A549 (cell line): ENCODE data around the gene KRT17. TPM values are rescaled to one million over a fixed set of nuclear protein-coding genes. Genes with fewer than 3 reads are reported as not detected.
A peak's percentile ranks its signal among the peaks of the same experiment; 100 is the strongest.

Experiments used
- ATAC-seq, 2 experiments: fragments of 200-7000 bp in 1 of 2; fragments of >200 bp in 1 of 2; cut with Nextera tagmentation in 1 of 2; cut with Tn5 transposase in 1 of 2; 3 replicates each; pipeline versions ENCODE4 v1.8.0 to v1.9.1; 2018 to 2020; ENCODE audit warnings: mild to moderate bottlenecking in 1 of 2, moderate library complexity in 1 of 2
- CTCF ChIA-PET: fragments of 300-600 bp; sonication (Branson Sonifier 250); formaldehyde crosslinking; extraction: SDS; loops from one replicate; lab custom pipeline; 2021; ENCODE audit warnings: antibody characterized with exemption, inconsistent platforms; lab: Yijun Ruan, JAX
- POLR2A ChIA-PET: fragments of 350-600 bp; formaldehyde crosslinking; extraction: SDS; loops from one replicate; lab custom pipeline; 2021; ENCODE audit warnings: antibody characterized with exemption, inconsistent platforms; lab: Yijun Ruan, JAX
- DNase-seq, 2 experiments: peaks; one replicate each; pipeline versions ENCODE4 v3.0.0 to v3.0.0-alpha.2; 2011 to 2016; ENCODE audit warnings: low read depth in 1 of 2, low spot score in 1 of 2
- FAIRE-seq: peaks from 2 replicates; lab custom pipeline; 2011; peaks lifted over from hg19 to GRCh38; lab: Jason Lieb, UNC
- H3K27ac ChIP-seq, 2 experiments: fragments of >200 bp; sonication (Bioruptor Twin); formaldehyde crosslinking; 3 replicates each; pipeline ENCODE4 v1.5.1; 2016 to 2017
- H3K4me1 ChIP-seq: fragments of >200 bp; sonication (Bioruptor Twin); formaldehyde crosslinking; 3 replicates; pipeline ENCODE4 v1.6.1; 2016
- H3K4me2 ChIP-seq: fragments of >200 bp; sonication (Bioruptor Twin); formaldehyde crosslinking; 3 replicates; pipeline ENCODE4 v1.6.1; 2016
- H3K4me3 ChIP-seq: fragments of >200 bp; sonication (Bioruptor Twin); formaldehyde crosslinking; 3 replicates; pipeline ENCODE4 v1.5.1; 2016
- H3K9me3 ChIP-seq: fragments of >200 bp; sonication (Bioruptor Twin); formaldehyde crosslinking; 3 replicates; pipeline ENCODE4 v1.6.1; 2016
- BHLHE40 ChIP-seq: IDR thresholded peaks from 2 replicates; pipeline ENCODE4 v1.6.1; 2012; ENCODE audit warnings: low read depth, low read length, inconsistent platforms
- CEBPB ChIP-seq, 2 experiments: fragments of >200 bp in 1 of 2; sonication (Bioruptor Twin) in 1 of 2; formaldehyde crosslinking in 1 of 2; IDR thresholded peaks; 2 replicates each; pipeline ENCODE4 v1.6.1; 2012 to 2016
- EHF ChIP-seq: fragments of 250-450 bp; sonication (Bioruptor Pico); IDR thresholded peaks from 2 replicates; pipeline ENCODE4 v1.5.0; 2020; ENCODE audit warnings: mild to moderate bottlenecking
- ELK1 ChIP-seq: fragments of 150-350 bp; IDR thresholded peaks from 2 replicates; pipeline ENCODE4 v1.6.1; 2014; ENCODE audit warnings: low read depth, mild to moderate bottlenecking, low read length
- EP300 ChIP-seq, 2 experiments: fragments of >200 bp; sonication (Bioruptor Twin); formaldehyde crosslinking; IDR thresholded peaks; 2 replicates in 1 of 2; 3 replicates in 1 of 2; pipeline ENCODE4 v1.6.1; 2016 to 2017
- GATA3 ChIP-seq: IDR thresholded peaks from 2 replicates; pipeline ENCODE4 v1.6.1; 2012; ENCODE audit warnings: borderline replicate concordance
- HOXA7 ChIP-seq: fragments of 250-450 bp; sonication (Bioruptor Pico); IDR thresholded peaks from 2 replicates; pipeline ENCODE4 v1.5.0; 2020; ENCODE audit warnings: mild to moderate bottlenecking, moderate library complexity
- HOXB13 ChIP-seq: fragments of 250-450 bp; sonication (Bioruptor Pico); IDR thresholded peaks from 2 replicates; pipeline ENCODE4 v1.5.0; 2020; ENCODE audit warnings: low read depth, mild to moderate bottlenecking, moderate library complexity
- HOXB5 ChIP-seq: fragments of 250-450 bp; sonication (Bioruptor Pico); IDR thresholded peaks from 2 replicates; pipeline ENCODE4 v1.5.0; 2020; ENCODE audit warnings: mild to moderate bottlenecking, moderate library complexity
- MAX ChIP-seq: IDR thresholded peaks from 2 replicates; pipeline ENCODE4 v1.6.1; 2012
- MAZ ChIP-seq: fragments of 150-350 bp; IDR thresholded peaks from 2 replicates; pipeline ENCODE4 v1.6.1; 2014; ENCODE audit warnings: antibody characterized with exemption, low read depth, low read length, borderline replicate concordance
- MYC ChIP-seq: IDR thresholded peaks from 2 replicates; pipeline ENCODE4 v1.6.1; 2012; ENCODE audit warnings: mild to moderate bottlenecking, inconsistent platforms, low read length, improper control_type of control experiment, borderline replicate concordance
- NPAS2 ChIP-seq: fragments of 250-450 bp; sonication (Bioruptor Pico); IDR thresholded peaks from 2 replicates; pipeline ENCODE4 v1.8.0; 2022; ENCODE audit warnings: mild to moderate bottlenecking, moderate library complexity, borderline replicate concordance
- POLR2A ChIP-seq: IDR thresholded peaks from 2 replicates; pipeline ENCODE4 v1.6.1; 2012; ENCODE audit warnings: mild to moderate bottlenecking, low read length
- RFX5 ChIP-seq: fragments of 450-650 bp; IDR thresholded peaks from 2 replicates; pipeline ENCODE4 v1.7.1; 2014; ENCODE audit warnings: antibody characterized with exemption, mild to moderate bottlenecking, moderate library complexity
- SREBF2 ChIP-seq: fragments of 450-650 bp; IDR thresholded peaks from 2 replicates; pipeline ENCODE4 v1.6.1; 2014; ENCODE audit warnings: mild to moderate bottlenecking, moderate library complexity
- TP53 ChIP-seq: fragments of 250-450 bp; sonication (Bioruptor Pico); IDR thresholded peaks from 2 replicates; pipeline ENCODE4 v1.5.0; 2021; ENCODE audit warnings: mild to moderate bottlenecking, moderate library complexity
- ZC3H11A ChIP-seq: fragments of 450-650 bp; IDR thresholded peaks from 2 replicates; pipeline ENCODE4 v1.6.1; 2014; ENCODE audit warnings: antibody characterized with exemption, mild to moderate bottlenecking
- ZFP36 ChIP-seq: fragments of 450-650 bp; IDR thresholded peaks from 2 replicates; pipeline ENCODE4 v1.6.1; 2014; ENCODE audit warnings: borderline replicate concordance; ENCODE audit not compliant: partially characterized antibody
- WGBS: methylation state at CpG from one replicate; pipeline ENCODE4 v1.1.6; 2017; ENCODE audit errors: missing lambda C conversion rate; 5-methylcytosine and 5-hydroxymethylcytosine counted together
- polyA plus RNA-seq, 4 experiments: library from polyadenylated mRNA; depleted of rRNA in 3 of 4; stranded (reverse); fragments of >200 nt; fragmentation: RNase III in 1 of 4; extraction: RNeasy Plus Mini Kit Qiagen cat#74134 plus additional on column Dnase treatment in 1 of 4; gene quantifications; 2 replicates in 3 of 4; 3 replicates in 1 of 4; pipeline ENCODE4 v1.2.3, GENCODE V29; 2011 to 2017
- TF ChIP-seq, protein P1 (sequence below): IDR thresholded peaks from 2 replicates; pipeline ENCODE4 v1.6.1; 2012; ENCODE audit warnings: low read depth, borderline replicate concordance
- TF ChIP-seq, protein P2 (sequence below): fragments of 250-450 bp; sonication (Bioruptor Pico); IDR thresholded peaks from 2 replicates; pipeline ENCODE4 v1.5.0; 2020; ENCODE audit warnings: low read depth, mild to moderate bottlenecking, moderate library complexity
- TF ChIP-seq, protein P3 (sequence below): fragments of >200 bp; sonication (Bioruptor Twin); formaldehyde crosslinking; IDR thresholded peaks from 3 replicates; pipeline ENCODE4 v1.6.1; 2016
- TF ChIP-seq, protein P4 (sequence below): fragments of 250-450 bp; sonication (Bioruptor Pico); IDR thresholded peaks from 2 replicates; pipeline ENCODE4 v1.5.0; 2021; ENCODE audit warnings: mild to moderate bottlenecking, moderate library complexity, borderline replicate concordance

KRT17 gene
- polyA plus RNA-seq, 2 of the 4 experiments (the other 2 are of a cell fraction): 0.43 to 1.2 TPM

DNA sequence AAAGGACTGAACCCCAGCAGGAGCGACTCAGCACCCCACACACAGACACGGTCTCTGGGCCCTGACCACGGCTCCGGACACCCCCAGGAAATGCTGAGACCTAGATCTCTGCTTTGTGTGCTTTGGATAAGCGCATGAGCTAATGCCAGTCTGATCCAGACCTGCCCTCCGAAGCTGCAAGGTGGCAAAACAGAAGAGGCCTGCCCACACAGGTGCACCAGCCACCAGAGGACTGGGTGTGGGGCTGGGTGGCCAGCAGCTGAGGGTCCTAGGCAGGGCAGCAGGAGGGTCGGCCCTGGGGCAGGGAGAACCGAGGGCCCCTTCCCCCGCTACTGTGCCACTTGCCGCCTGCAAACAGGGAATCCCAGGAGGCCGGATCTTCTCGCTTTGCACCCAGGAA is 33.6 kb upstream of the KRT17 start:
- H3K4me1 ChIP-seq: peaks cover 25% of the 10 kb centered on the region
- TF ChIP-seq, protein P1, sequence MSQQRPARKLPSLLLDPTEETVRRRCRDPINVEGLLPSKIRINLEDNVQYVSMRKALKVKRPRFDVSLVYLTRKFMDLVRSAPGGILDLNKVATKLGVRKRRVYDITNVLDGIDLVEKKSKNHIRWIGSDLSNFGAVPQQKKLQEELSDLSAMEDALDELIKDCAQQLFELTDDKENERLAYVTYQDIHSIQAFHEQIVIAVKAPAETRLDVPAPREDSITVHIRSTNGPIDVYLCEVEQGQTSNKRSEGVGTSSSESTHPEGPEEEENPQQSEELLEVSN: no peak
- TF ChIP-seq EHF (CRISPR knock-in tag) (no peak), CEBPB (IDR thresholded peaks at IDR 0.05) (no peak), NPAS2 (no peak), MAX (no peak), HOXA7 (CRISPR knock-in tag) (no peak), ZFP36 (no peak), MAZ (no peak), SREBF2 (no peak)
- no peaks in the 10 kb centered on the region for H3K9me3 ChIP-seq
- no peak overlapping the region for H3K4me3 ChIP-seq
- 68% methylated on average over 12 of the region's 12 CpGs for WGBS
- H3K4me2 ChIP-seq: no peak overlapping the region
- H3K27ac ChIP-seq: peak overlapping the region in 1 of 2 experiments; percentile 22; a peak in 1 of 6 replicates
- CTCF ChIA-PET: interaction anchor here (0.8 to 20.9 kb wide), 8 partner anchors 10 to 1042 kb away, joined by 3 to 678 read pairs (median 4); no protein-coding TSS in a partner anchor
- no peak for ATAC-seq
- POLR2A ChIA-PET: no interaction called here
- no peak for DNase-seq
- no peak for FAIRE-seq

DNA sequence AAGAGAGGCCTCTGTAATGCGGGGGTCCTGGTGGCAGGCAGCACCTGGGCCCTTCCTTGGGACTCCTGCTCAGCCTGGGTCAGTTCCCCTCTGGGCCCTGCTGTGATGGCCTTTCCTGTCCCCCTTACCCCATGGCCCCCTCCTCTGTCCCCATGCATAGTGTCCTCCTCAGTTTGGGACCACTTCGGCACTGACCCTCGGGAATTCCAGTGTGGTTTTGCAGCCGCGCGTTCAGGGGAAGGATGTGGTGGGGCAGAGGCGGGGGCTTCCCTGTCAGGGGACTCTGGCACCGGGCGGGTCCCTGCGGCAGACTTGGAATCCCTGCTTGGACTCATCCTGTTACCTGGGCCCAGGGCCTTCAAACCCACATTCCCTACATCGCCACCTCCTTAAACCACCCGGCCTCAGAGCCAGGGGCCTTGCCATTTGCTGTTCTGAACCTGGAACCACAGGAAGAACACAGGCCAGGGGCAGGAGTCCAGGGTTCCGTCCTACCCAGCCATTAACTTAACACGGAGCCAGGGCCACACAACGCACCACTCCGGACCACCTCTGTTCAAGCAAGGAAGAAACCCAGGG is 32.9 kb upstream of the KRT17 start:
- H3K9me3 ChIP-seq: no peaks in the 10 kb centered on the region
- no peak for DNase-seq
- FAIRE-seq: no peak
- WGBS: 90% methylated on average over 16 of the region's 16 CpGs
- H3K4me3 ChIP-seq: no peak overlapping the region
- H3K4me2 ChIP-seq: no peak overlapping the region
- peak overlapping the region in 1 of 2 experiments; percentile 0; a peak in 1 of 6 replicates for H3K27ac ChIP-seq
- no peak for ATAC-seq
- H3K4me1 ChIP-seq: peaks cover 25% of the 10 kb centered on the region
- TF ChIP-seq EP300 (IDR thresholded peaks at IDR 0.05) (no peak), HOXB5 (CRISPR knock-in tag) (no peak), ELK1 (no peak), RFX5 (no peak), BHLHE40 (no peak), ZC3H11A (no peak), HOXB13 (CRISPR knock-in tag) (no peak), TP53 (CRISPR knock-in tag) (no peak), POLR2A (no peak), GATA3 (no peak), MYC (no peak)
- TF ChIP-seq, protein P2, sequence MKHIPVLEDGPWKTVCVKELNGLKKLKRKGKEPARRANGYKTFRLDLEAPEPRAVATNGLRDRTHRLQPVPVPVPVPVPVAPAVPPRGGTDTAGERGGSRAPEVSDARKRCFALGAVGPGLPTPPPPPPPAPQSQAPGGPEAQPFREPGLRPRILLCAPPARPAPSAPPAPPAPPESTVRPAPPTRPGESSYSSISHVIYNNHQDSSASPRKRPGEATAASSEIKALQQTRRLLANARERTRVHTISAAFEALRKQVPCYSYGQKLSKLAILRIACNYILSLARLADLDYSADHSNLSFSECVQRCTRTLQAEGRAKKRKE (CRISPR knock-in tag): no peak
- TF ChIP-seq, protein P3, sequence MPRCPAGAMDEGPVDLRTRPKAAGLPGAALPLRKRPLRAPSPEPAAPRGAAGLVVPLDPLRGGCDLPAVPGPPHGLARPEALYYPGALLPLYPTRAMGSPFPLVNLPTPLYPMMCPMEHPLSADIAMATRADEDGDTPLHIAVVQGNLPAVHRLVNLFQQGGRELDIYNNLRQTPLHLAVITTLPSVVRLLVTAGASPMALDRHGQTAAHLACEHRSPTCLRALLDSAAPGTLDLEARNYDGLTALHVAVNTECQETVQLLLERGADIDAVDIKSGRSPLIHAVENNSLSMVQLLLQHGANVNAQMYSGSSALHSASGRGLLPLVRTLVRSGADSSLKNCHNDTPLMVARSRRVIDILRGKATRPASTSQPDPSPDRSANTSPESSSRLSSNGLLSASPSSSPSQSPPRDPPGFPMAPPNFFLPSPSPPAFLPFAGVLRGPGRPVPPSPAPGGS: no peak
- TF ChIP-seq, protein P4, sequence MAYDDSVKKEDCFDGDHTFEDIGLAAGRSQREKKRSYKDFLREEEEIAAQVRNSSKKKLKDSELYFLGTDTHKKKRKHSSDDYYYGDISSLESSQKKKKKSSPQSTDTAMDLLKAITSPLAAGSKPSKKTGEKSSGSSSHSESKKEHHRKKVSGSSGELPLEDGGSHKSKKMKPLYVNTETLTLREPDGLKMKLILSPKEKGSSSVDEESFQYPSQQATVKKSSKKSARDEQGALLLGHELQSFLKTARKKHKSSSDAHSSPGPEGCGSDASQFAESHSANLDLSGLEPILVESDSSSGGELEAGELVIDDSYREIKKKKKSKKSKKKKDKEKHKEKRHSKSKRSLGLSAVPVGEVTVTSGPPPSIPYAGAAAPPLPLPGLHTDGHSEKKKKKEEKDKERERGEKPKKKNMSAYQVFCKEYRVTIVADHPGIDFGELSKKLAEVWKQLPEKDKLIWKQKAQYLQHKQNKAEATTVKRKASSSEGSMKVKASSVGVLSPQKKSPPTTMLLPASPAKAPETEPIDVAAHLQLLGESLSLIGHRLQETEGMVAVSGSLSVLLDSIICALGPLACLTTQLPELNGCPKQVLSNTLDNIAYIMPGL (CRISPR knock-in tag): no peak
- ChIA-PET CTCF (interaction anchor here (0.8 to 20.9 kb wide), 9 partner anchors 7 to 1037 kb away, joined by 3 to 678 read pairs (median 418); no protein-coding TSS in a partner anchor), POLR2A (no interaction called here)
